Measurements from ENCODE around the gene ADARB1. TPM values are rescaled to one million over a fixed set of nuclear protein-coding genes. Genes with fewer than 3 reads are reported as not detected.
A peak's percentile ranks its signal among the peaks of the same experiment; 100 is the strongest.

ADARB1 gene
- total and polyA plus RNA-seq, 2 of the 4 experiments (the other 2 are of a cell fraction): 39.8 to 47.3 TPM

DNA sequence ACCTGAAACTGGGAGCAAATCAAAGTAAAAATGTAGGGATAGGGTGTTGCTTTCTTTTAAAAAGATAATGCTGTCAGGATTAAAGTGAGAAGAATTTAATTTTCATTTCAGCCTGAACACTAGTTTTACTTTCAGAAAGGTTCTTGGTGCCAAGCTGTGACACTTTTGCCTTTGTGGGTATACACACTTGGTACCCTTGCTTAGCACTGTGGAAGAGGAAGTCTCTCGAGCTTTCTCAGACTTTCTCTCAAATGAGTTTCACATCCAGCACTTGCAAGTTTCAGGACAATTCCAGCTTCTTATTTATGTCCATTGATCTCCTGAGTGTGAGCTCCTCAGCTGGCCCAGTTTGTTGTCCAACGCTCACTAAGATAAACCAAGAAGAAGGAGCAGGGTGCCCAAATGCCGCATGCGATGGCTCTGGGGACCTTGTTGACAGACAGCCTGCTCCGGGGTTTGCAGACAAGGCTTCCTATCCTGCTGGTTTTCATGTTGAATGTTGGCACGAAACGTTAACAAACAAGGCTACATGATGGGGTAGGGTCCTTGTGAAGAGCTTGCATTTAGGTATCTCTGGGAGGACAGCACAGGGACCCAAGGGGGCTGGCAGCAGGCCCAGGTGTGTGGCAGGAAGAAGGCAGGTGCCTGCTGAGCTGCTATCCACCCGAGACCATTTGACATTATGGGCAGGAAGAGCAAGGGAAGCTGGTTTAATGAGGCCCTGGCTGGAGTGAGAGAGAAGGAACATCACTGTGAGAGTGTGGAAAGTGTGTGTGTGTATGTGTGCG lies 133.7 kb downstream of the ADARB1 start:
- H3K36me3 ChIP-seq (ENCODE audit: control insufficient read depth, insufficient read depth, low read length): peaks cover 74% of the 10 kb centered on the region
- peak overlapping the region; percentile 81 for H2AK9ac ChIP-seq (replicated peaks; ENCODE audit: low read depth, low read length, poor library complexity)
- peaks cover 31 to 44% of the 10 kb centered on the region in 2 experiments for H3K79me1 ChIP-seq (ENCODE audit: low read depth in 1 of 2, low read length in 2 of 2)
- H3K4me2 ChIP-seq (ENCODE audit: low read depth, low read length): peak overlapping the region; percentile 56
- no peak for TF ChIP-seq POLR2A (IDR thresholded peaks at IDR 0.05; ENCODE audit: low read depth, low read length)
- TF ChIP-seq RAD21 (IDR thresholded peaks at IDR 0.05; ENCODE audit: low read length): no peak
- no peak for TF ChIP-seq MXI1 (IDR thresholded peaks at IDR 0.05; ENCODE audit: borderline replicate concordance, low read depth, low read length)
- no peak for TF ChIP-seq CEBPB (IDR thresholded peaks at IDR 0.05; ENCODE audit: low read depth, low read length)
- TF ChIP-seq, protein P1, sequence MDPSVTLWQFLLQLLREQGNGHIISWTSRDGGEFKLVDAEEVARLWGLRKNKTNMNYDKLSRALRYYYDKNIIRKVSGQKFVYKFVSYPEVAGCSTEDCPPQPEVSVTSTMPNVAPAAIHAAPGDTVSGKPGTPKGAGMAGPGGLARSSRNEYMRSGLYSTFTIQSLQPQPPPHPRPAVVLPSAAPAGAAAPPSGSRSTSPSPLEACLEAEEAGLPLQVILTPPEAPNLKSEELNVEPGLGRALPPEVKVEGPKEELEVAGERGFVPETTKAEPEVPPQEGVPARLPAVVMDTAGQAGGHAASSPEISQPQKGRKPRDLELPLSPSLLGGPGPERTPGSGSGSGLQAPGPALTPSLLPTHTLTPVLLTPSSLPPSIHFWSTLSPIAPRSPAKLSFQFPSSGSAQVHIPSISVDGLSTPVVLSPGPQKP (IDR thresholded peaks at IDR 0.05; ENCODE audit: borderline replicate concordance, low read depth, low read length): no peak
- TF ChIP-seq MAFK (IDR thresholded peaks at IDR 0.05; ENCODE audit: low read depth, low read length): no peak
- TF ChIP-seq FOS (IDR thresholded peaks at IDR 0.05; ENCODE audit: low read depth, low read length): no peak
- TF ChIP-seq, protein P2, sequence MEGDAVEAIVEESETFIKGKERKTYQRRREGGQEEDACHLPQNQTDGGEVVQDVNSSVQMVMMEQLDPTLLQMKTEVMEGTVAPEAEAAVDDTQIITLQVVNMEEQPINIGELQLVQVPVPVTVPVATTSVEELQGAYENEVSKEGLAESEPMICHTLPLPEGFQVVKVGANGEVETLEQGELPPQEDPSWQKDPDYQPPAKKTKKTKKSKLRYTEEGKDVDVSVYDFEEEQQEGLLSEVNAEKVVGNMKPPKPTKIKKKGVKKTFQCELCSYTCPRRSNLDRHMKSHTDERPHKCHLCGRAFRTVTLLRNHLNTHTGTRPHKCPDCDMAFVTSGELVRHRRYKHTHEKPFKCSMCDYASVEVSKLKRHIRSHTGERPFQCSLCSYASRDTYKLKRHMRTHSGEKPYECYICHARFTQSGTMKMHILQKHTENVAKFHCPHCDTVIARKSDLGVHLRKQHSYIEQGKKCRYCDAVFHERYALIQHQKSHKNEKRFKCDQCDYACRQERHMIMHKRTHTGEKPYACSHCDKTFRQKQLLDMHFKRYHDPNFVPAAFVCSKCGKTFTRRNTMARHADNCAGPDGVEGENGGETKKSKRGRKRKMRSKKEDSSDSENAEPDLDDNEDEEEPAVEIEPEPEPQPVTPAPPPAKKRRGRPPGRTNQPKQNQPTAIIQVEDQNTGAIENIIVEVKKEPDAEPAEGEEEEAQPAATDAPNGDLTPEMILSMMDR (conservative IDR thresholded peaks at IDR 0.05; ENCODE audit: low read depth, low read length): no peak
- no peak for TF ChIP-seq BHLHE40 (IDR thresholded peaks at IDR 0.05; ENCODE audit: low read depth, low read length)
- no peak for TF ChIP-seq RCOR1 (IDR thresholded peaks at IDR 0.05; ENCODE audit: insufficient replicate concordance, low read length)
- H3K4me1 ChIP-seq (ENCODE audit: control insufficient read depth, insufficient read depth, low read length): peaks cover 13% of the 10 kb centered on the region
- H3K9me1 ChIP-seq (ENCODE audit: insufficient read depth, low read length): peaks cover 17% of the 10 kb centered on the region
- H2AFZ ChIP-seq (replicated peaks; ENCODE audit: low read length, poor library complexity): peak overlapping the region; percentile 69
- ChIA-PET CTCF (no interaction called here), POLR2A (ENCODE audit: unreplicated experiment) (no interaction called here)
- in situ Hi-C loops (cut with MboI; ENCODE audit: low sequenced_read_pairs) (no loop called here), intact Hi-C loops (cut with micrococcal nuclease) (loop anchor here (2.0 kb wide), 1 partner anchor 21 kb away; no protein-coding TSS in a partner anchor), dilution Hi-C loops (cut with HindIII; ENCODE audit: low sequenced_read_pairs, unreplicated experiment) (no loop called here)
- H3K23ac ChIP-seq (ENCODE audit: low read depth, low read length): peak overlapping the region; percentile 20; the same call in 1 of the 2 replicates
- H3K18ac ChIP-seq (ENCODE audit: low read depth, low read length): peak overlapping the region; percentile 1; the same call in 1 of the 2 replicates
- H2BK120ac ChIP-seq (ENCODE audit: low read depth, low read length): no peak overlapping the region
- H2BK20ac ChIP-seq (ENCODE audit: low read depth, low read length): peak overlapping the region; percentile 3; the same call in 1 of the 2 replicates
- WGBS, 2 experiments (ENCODE audit: extremely low coverage in 2 of 2, insufficient read length in 1 of 2): 87% methylated on average over 4 of the region's 9 CpGs; no CpG with 5 or more reads in 1 of the 2 experiments
- no peak overlapping the region for H3K9ac ChIP-seq (ENCODE audit: low read depth, low read length)
- no peaks in the 10 kb centered on the region for H3K9me3 ChIP-seq (ENCODE audit: control insufficient read depth, insufficient read depth, low read length)
- peak overlapping the region; percentile 92 for H3K14ac ChIP-seq (replicated peaks; ENCODE audit: low read depth, low read length)
- H4K5ac ChIP-seq (ENCODE audit: low read depth, low read length): peak overlapping the region; percentile 81; the same call in 1 of the 2 replicates
- DNase-seq (no peak), ATAC-seq (ENCODE audit: low read depth) (no peak; the same call in 1 of the 2 replicates)
- H3K4ac ChIP-seq (ENCODE audit: low read depth, low read length): peak overlapping the region; percentile 63
- peak overlapping the region in 1 of 2 experiments; percentile 20; a peak in 1 of 4 replicates for H4K8ac ChIP-seq (ENCODE audit: low read depth in 2 of 2, low read length in 2 of 2)
- H3K27ac ChIP-seq (ENCODE audit: insufficient read depth, low read length): peak overlapping the region; percentile 84
- H4K91ac ChIP-seq (ENCODE audit: insufficient read depth, low read depth, low read length): no peak overlapping the region
- no peaks in the 10 kb centered on the region for H3K27me3 ChIP-seq (ENCODE audit: control insufficient read depth, insufficient read depth, low read length)
- no peak overlapping the region for H3K56ac ChIP-seq (ENCODE audit: extremely low read depth, insufficient read depth, low read length)
- H2BK5ac ChIP-seq (ENCODE audit: low read depth, low read length, poor library complexity, severe bottlenecking): peak overlapping the region; percentile 80
- no TSS peak for BruUV-seq (replicated peaks)
- peaks cover 34% of the 10 kb centered on the region for H4K20me1 ChIP-seq (ENCODE audit: insufficient read depth, low read length)
- H3K4me3 ChIP-seq (ENCODE audit: insufficient read depth, low read depth, low read length): no peak overlapping the region
- H2BK15ac ChIP-seq (ENCODE audit: low read depth, low read length): no peak overlapping the region; the same call in 2 of the 3 replicates
- peak overlapping the region; percentile 97; the same call in 1 of the 2 replicates for H2AK5ac ChIP-seq (ENCODE audit: low read depth, low read length)

Measured in IMR-90 (cell line).